Neural crest cell (in vitro differentiated cells): ENCODE data around the gene SERPINB3. TPM values are rescaled to one million over a fixed set of nuclear protein-coding genes. Genes with fewer than 3 reads are reported as not detected.

Source experiments
- DNase-seq: peaks from one replicate; pipeline ENCODE4 v3.0.0; 2021; ENCODE audit warnings: low read depth, mixed read lengths, low spot score
- H3K27ac Mint-ChIP-seq: one replicate; pipeline ENCODE4 v1.8.0; 2021; ENCODE audit warnings: mild to moderate bottlenecking, mixed read lengths; ENCODE audit not compliant: unreplicated experiment
- H3K27me3 Mint-ChIP-seq: 2 replicates; pipeline ENCODE4 v1.8.0; 2021; ENCODE audit warnings: low read depth, mild to moderate bottlenecking, mixed read lengths
- H3K36me3 Mint-ChIP-seq: 2 replicates; pipeline ENCODE4 v1.8.0; 2021; ENCODE audit warnings: low read depth, mild to moderate bottlenecking, mixed read lengths
- H3K4me1 Mint-ChIP-seq: 2 replicates; pipeline ENCODE4 v1.8.0; 2021; ENCODE audit warnings: mixed read lengths
- H3K4me3 Mint-ChIP-seq: one replicate; pipeline ENCODE4 v1.8.0; 2021; ENCODE audit warnings: mild to moderate bottlenecking, mixed read lengths
- H3K9me3 Mint-ChIP-seq: 2 replicates; pipeline ENCODE4 v1.8.0; 2021; ENCODE audit warnings: mixed read lengths
- CTCF ChIP-seq: fragments of 200-600 bp; sonication (generic); conservative IDR thresholded peaks from 2 replicates; pipeline ENCODE4 v1.5.0; 2021; ENCODE audit warnings: antibody characterized with exemption, mild to moderate bottlenecking
- total RNA-seq: library from RNA; stranded (reverse); gene quantifications from 2 replicates; pipeline ENCODE4 v1.2.1, GENCODE V29; 2021

Gene SERPINB3
- total RNA-seq, 1 donor from 2014 or later, result not detected

DNA sequence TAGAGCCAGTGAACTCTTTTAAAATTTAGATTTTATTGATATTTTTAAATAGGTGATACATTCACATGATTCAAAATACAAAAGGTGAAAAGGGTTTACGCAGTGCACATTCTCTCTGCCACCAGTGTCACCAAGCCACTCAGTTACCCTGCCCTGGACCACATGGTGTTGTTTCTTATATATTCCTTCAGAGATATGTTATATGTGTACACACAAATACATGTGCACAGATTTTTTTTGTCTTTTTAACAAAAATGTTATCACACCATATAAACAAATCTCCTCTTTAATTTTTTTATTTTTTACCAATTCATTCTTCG is 43.8 kb downstream of the SERPINB3 start:
- TF ChIP-seq CTCF, result no peak
- Mint-ChIP-seq H3K27ac (no peak overlapping the region), H3K36me3 (no peaks in the 10 kb centered on the region), H3K9me3 (no peaks in the 10 kb centered on the region), H3K27me3 (no peaks in the 10 kb centered on the region), H3K4me3 (no peak overlapping the region), H3K4me1 (no peaks in the 10 kb centered on the region)
- DNase-seq, result no peak

DNA sequence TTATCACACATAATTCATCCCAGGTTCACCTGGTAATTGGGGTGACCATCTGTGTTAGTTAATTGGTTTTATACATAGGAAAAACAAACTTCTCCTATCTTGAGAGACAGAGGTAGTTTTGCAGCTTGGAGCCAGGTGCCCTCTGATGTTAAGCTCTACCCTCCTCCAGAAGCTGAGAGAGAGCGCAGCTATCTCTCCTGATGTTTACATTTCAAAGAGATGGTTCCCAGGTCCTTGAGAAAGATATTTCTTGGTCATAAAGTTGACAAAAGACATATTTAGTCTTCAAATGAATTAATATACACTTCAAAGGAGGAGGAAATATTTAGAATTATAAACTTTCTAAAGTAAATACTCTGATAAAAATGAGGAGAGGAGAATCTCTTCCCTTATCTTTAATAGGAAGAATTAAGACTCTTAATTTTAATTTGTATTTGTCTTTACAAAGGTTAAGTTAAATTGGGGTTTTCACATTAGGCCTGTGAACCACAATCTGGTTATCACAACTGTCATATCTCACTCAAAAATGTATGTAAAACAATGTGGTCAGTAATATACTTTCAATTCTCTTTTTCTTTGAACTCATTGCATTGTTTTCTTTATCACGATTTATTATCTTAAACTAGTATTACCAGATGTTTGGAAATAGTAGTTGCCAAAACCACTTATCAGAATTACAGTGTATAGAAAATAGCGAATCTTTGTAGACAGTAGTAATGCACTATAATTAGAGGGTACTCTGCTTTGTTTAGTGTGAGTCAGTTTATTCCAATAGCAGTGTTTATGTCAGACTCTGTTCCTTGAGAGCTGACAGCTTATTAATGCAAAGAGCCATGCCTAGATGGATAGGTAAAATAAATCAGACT is 44.4 kb downstream of the SERPINB3 start:
- no peaks in the 10 kb centered on the region for H3K4me1 Mint-ChIP-seq
- no peak for DNase-seq
- no peaks in the 10 kb centered on the region for H3K27me3 Mint-ChIP-seq
- no peaks in the 10 kb centered on the region for H3K36me3 Mint-ChIP-seq
- TF ChIP-seq CTCF, result no peak
- no peak overlapping the region for H3K4me3 Mint-ChIP-seq
- H3K9me3 Mint-ChIP-seq, result no peaks in the 10 kb centered on the region
- H3K27ac Mint-ChIP-seq, result no peak overlapping the region

DNA sequence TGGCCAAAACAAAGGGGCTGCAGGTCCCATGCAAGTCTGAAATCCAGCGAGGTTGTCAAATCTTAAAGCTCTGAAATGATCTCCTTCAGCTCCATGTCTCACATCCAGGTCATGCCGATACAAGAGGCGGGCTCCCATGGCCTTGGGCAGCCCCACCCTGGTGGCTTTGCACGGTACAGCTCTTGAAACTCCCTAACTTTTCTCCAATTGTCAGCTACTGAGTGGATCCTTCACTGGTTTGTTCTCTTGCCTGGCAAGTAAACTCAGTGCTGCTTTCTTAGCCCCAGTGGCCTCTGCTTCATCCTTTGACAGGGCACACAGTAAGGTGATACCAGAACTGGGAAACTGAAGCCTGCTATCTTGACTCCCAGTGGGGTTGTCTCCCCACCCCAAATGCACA is 48.3 kb downstream of the SERPINB3 start:
- Mint-ChIP-seq H3K27me3 (no peaks in the 10 kb centered on the region), H3K9me3 (no peaks in the 10 kb centered on the region), H3K4me1 (no peaks in the 10 kb centered on the region), H3K36me3 (no peaks in the 10 kb centered on the region), H3K4me3 (no peak overlapping the region), H3K27ac (no peak overlapping the region)
- no peak for DNase-seq
- TF ChIP-seq CTCF, result no peak

- H3K9me3 Mint-ChIP-seq, result no peaks in the 10 kb centered on the region
- no peaks in the 10 kb centered on the region for H3K36me3 Mint-ChIP-seq
- no peak for DNase-seq
- H3K27me3 Mint-ChIP-seq, result no peaks in the 10 kb centered on the region
- no peak overlapping the region for H3K4me3 Mint-ChIP-seq
- no peaks in the 10 kb centered on the region for H3K4me1 Mint-ChIP-seq
- no peak overlapping the region for H3K27ac Mint-ChIP-seq
- TF ChIP-seq CTCF, result no peak
Measured at GRCh38 chr18:63606526-63606925, 55.2 kb downstream of the SERPINB3 start.

Other genes with a start within 250 kb of the SERPINB3 start
- 34.2 and 41.8 TPM in 2 replicates for gene VPS4B, start 239.4 kb downstream of the SERPINB3 start, total RNA-seq
- not detected in 2 replicates for gene SERPINB5, start 184.9 kb downstream of the SERPINB3 start, total RNA-seq
- not detected in 2 replicates for gene SERPINB12, start 119.5 kb downstream of the SERPINB3 start, total RNA-seq
- not detected in 2 replicates for gene SERPINB13, start 74.5 kb downstream of the SERPINB3 start, total RNA-seq
- gene SERPINB4, start 17.6 kb downstream of the SERPINB3 start, total RNA-seq, result not detected in 2 replicates
- not detected in 2 replicates for gene SERPINB11, start 41.1 kb upstream of the SERPINB3 start, total RNA-seq
- not detected in 2 replicates for gene SERPINB7, start 113.5 kb upstream of the SERPINB3 start, total RNA-seq
- not detected in 2 replicates for gene SERPINB2, start 225.8 kb upstream of the SERPINB3 start, total RNA-seq
- not detected in 2 replicates for gene SERPINB10, start 246.1 kb upstream of the SERPINB3 start, total RNA-seq